Activated CD4-positive, alpha-beta T cell treated with anti-CD3 and anti-CD28 coated beads, Interleukin-2, amount 10 ng/mL, durations not matched to agents 24 days and 14 days (primary cell): ENCODE data around the gene CNTN5. TPM values are rescaled to one million over a fixed set of nuclear protein-coding genes. Genes with fewer than 3 reads are reported as not detected.

Source experiments
- DNase-seq: peaks from one replicate; pipeline ENCODE4 v3.0.0; 2022
- H3K27ac Mint-ChIP-seq: one replicate; pipeline ENCODE4 v1.8.0; 2022; ENCODE audit warnings: mild to moderate bottlenecking, mixed read lengths
- H3K27me3 Mint-ChIP-seq: one replicate; pipeline ENCODE4 v1.8.0; 2022; ENCODE audit warnings: mixed read lengths
- H3K36me3 Mint-ChIP-seq: one replicate; pipeline ENCODE4 v1.8.0; 2022; ENCODE audit warnings: low read depth, mild to moderate bottlenecking, mixed read lengths
- H3K4me1 Mint-ChIP-seq: one replicate; pipeline ENCODE4 v1.8.0; 2021; ENCODE audit warnings: mixed read lengths
- H3K4me3 Mint-ChIP-seq: one replicate; pipeline ENCODE4 v1.8.0; 2022; ENCODE audit warnings: mild to moderate bottlenecking, moderate library complexity, mixed read lengths
- H3K9me3 Mint-ChIP-seq: one replicate; pipeline ENCODE4 v1.8.0; 2021; ENCODE audit warnings: mixed read lengths
- intact Hi-C: fragments of 100-400 bp; cut with micrococcal nuclease; formaldehyde crosslinking; loops from one replicate; pipeline ENCODE4 v1.15.1; 2023
- total RNA-seq: library from RNA; stranded (reverse); gene quantifications from 2 replicates; pipeline ENCODE4 v1.2.3, GENCODE V29; 2022

Gene CNTN5
- total RNA-seq, 1 donor from 2014 or later = not detected

GRCh38 chr11:99333621-99334020 lies 312.9 kb downstream of the CNTN5 start:
- H3K9me3 Mint-ChIP-seq = no peaks in the 10 kb centered on the region
- no peak overlapping the region for H3K27ac Mint-ChIP-seq
- H3K27me3 Mint-ChIP-seq = no peaks in the 10 kb centered on the region
- intact Hi-C loops = no loop called here
- no peak overlapping the region for H3K4me3 Mint-ChIP-seq
- DNase-seq = no peak
- no peaks in the 10 kb centered on the region for H3K4me1 Mint-ChIP-seq
- H3K36me3 Mint-ChIP-seq = no peaks in the 10 kb centered on the region

DNA sequence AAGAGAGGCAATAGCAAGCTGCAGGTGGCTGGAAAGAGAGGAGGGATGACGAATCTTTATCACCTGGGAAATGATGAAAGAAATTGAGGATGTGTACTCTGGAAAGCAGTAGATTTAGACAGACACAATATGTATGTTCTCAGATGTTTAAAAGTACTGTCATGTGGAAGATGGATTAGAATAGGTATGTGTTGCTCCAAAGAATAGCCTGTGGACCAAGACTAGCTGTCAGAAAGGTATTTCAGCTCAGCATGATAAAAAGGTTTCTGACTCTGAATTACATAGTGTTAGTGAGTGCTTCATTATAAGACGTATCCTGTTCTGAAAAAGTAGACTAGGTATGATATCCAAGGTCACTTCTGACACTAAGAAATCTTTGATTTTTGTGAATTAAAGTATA lies 322.4 kb downstream of the CNTN5 start:
- no peak overlapping the region for H3K4me3 Mint-ChIP-seq
- intact Hi-C loops = no loop called here

GRCh38 chr11:99349151-99349673 lies 328.5 kb downstream of the CNTN5 start:
- Mint-ChIP-seq H3K4me3 (no peak overlapping the region), H3K27ac (no peak overlapping the region), H3K9me3 (no peaks in the 10 kb centered on the region), H3K36me3 (no peaks in the 10 kb centered on the region), H3K27me3 (no peaks in the 10 kb centered on the region), H3K4me1 (no peaks in the 10 kb centered on the region)
- intact Hi-C loops = no loop called here
- DNase-seq = no peak

More for the DNA sequence above, 322.4 kb downstream of the CNTN5 start:
- no peak for DNase-seq
- no peaks in the 10 kb centered on the region for H3K36me3 Mint-ChIP-seq
- H3K27me3 Mint-ChIP-seq = no peaks in the 10 kb centered on the region
- H3K4me1 Mint-ChIP-seq = no peaks in the 10 kb centered on the region
- no peak overlapping the region for H3K27ac Mint-ChIP-seq
- H3K9me3 Mint-ChIP-seq = no peaks in the 10 kb centered on the region

- no peaks in the 10 kb centered on the region for H3K27me3 Mint-ChIP-seq
- no peaks in the 10 kb centered on the region for H3K9me3 Mint-ChIP-seq
- H3K27ac Mint-ChIP-seq = no peak overlapping the region
- DNase-seq = no peak
- intact Hi-C loops = no loop called here
- no peak overlapping the region for H3K4me3 Mint-ChIP-seq
- no peaks in the 10 kb centered on the region for H3K4me1 Mint-ChIP-seq
- no peaks in the 10 kb centered on the region for H3K36me3 Mint-ChIP-seq
These were observed 330.9 kb downstream of the CNTN5 start for GRCh38 chr11:99351624-99352023.

DNA sequence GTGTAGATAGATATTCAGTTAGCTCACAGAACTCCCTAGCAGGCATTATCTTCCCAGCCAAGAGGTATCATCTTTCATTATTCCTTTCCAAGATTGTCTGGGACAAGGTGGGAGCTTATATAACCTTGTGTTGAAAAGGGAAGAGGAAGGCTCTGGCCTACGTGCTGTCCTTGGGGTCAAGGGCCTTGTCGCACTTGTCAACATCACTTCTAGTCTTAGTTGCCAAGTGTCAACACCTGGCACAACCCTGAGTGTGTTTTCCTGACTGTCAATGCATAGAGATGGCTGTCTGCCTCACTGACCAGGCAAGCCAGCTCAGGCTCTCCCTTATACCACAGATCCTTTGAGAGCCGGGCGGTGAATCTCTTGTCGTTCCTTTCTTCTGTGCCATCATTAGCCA lies 331.9 kb downstream of the CNTN5 start:
- Mint-ChIP-seq H3K27me3 (no peaks in the 10 kb centered on the region), H3K4me1 (no peaks in the 10 kb centered on the region), H3K27ac (no peak overlapping the region), H3K4me3 (no peak overlapping the region), H3K36me3 (no peaks in the 10 kb centered on the region), H3K9me3 (no peaks in the 10 kb centered on the region)
- no peak for DNase-seq
- intact Hi-C loops = no loop called here

GRCh38 chr11:99366546-99366945 lies 345.8 kb downstream of the CNTN5 start:
- no peak overlapping the region for H3K4me3 Mint-ChIP-seq
- H3K27ac Mint-ChIP-seq = no peak overlapping the region
- no peaks in the 10 kb centered on the region for H3K27me3 Mint-ChIP-seq
- intact Hi-C loops = no loop called here
- peaks cover 3% of the 10 kb centered on the region for H3K9me3 Mint-ChIP-seq
- no peak for DNase-seq
- no peaks in the 10 kb centered on the region for H3K4me1 Mint-ChIP-seq
- no peaks in the 10 kb centered on the region for H3K36me3 Mint-ChIP-seq

GRCh38 chr11:99368583-99368982 lies 347.8 kb downstream of the CNTN5 start:
- Mint-ChIP-seq H3K9me3 (peaks cover 3% of the 10 kb centered on the region), H3K4me1 (no peaks in the 10 kb centered on the region), H3K4me3 (no peak overlapping the region), H3K36me3 (no peaks in the 10 kb centered on the region), H3K27me3 (no peaks in the 10 kb centered on the region), H3K27ac (no peak overlapping the region)
- intact Hi-C loops = no loop called here
- DNase-seq = no peak

- Mint-ChIP-seq H3K4me3 (no peak overlapping the region), H3K27ac (no peak overlapping the region), H3K36me3 (no peaks in the 10 kb centered on the region), H3K27me3 (no peaks in the 10 kb centered on the region), H3K4me1 (no peaks in the 10 kb centered on the region), H3K9me3 (peaks cover 6% of the 10 kb centered on the region)
- DNase-seq = no peak
- intact Hi-C loops = no loop called here
These were observed 349.9 kb downstream of the CNTN5 start for GRCh38 chr11:99370549-99371216.

GRCh38 chr11:99371257-99371656 lies 350.5 kb downstream of the CNTN5 start:
- Mint-ChIP-seq H3K4me1 (no peaks in the 10 kb centered on the region), H3K36me3 (no peaks in the 10 kb centered on the region), H3K27me3 (no peaks in the 10 kb centered on the region), H3K9me3 (peaks cover 6% of the 10 kb centered on the region), H3K4me3 (no peak overlapping the region), H3K27ac (no peak overlapping the region)
- DNase-seq = no peak
- intact Hi-C loops = no loop called here

GRCh38 chr11:99376463-99376862 lies 355.7 kb downstream of the CNTN5 start:
- Mint-ChIP-seq H3K27ac (no peak overlapping the region), H3K9me3 (peaks cover 3% of the 10 kb centered on the region), H3K36me3 (no peaks in the 10 kb centered on the region), H3K4me1 (no peaks in the 10 kb centered on the region), H3K27me3 (no peaks in the 10 kb centered on the region), H3K4me3 (no peak overlapping the region)
- DNase-seq = no peak
- intact Hi-C loops = no loop called here

GRCh38 chr11:99383648-99384245 lies 363.0 kb downstream of the CNTN5 start:
- H3K27me3 Mint-ChIP-seq = no peaks in the 10 kb centered on the region

DNA sequence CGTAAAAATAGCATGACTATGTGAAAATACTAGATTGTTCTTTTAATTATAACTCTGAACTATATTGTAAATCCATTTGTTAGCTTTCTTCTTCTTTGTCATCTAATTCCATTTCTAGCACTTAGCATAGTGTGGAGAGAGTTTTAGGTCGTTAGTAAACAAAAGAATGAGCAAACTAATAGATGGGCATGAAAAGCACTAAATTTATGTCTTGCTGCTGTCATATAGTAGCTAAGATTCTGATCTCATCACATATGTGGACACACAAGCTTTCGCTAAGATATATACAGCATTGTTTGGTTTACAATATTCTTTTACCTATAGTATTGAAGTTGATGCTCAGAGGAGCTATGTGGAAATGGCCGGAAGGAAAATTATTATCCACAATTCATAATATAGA lies 370.5 kb downstream of the CNTN5 start:
- Mint-ChIP-seq H3K36me3 (no peaks in the 10 kb centered on the region), H3K9me3 (peaks cover 3% of the 10 kb centered on the region), H3K4me3 (no peak overlapping the region), H3K27me3 (no peaks in the 10 kb centered on the region), H3K4me1 (no peaks in the 10 kb centered on the region), H3K27ac (no peak overlapping the region)
- intact Hi-C loops = no loop called here
- DNase-seq = no peak

More at GRCh38 chr11:99383648-99384245, 363.0 kb downstream of the CNTN5 start:
- Mint-ChIP-seq H3K9me3 (peaks cover 7% of the 10 kb centered on the region), H3K36me3 (no peaks in the 10 kb centered on the region), H3K27ac (no peak overlapping the region), H3K4me1 (no peaks in the 10 kb centered on the region), H3K4me3 (no peak overlapping the region)
- DNase-seq = no peak
- intact Hi-C loops = no loop called here

DNA sequence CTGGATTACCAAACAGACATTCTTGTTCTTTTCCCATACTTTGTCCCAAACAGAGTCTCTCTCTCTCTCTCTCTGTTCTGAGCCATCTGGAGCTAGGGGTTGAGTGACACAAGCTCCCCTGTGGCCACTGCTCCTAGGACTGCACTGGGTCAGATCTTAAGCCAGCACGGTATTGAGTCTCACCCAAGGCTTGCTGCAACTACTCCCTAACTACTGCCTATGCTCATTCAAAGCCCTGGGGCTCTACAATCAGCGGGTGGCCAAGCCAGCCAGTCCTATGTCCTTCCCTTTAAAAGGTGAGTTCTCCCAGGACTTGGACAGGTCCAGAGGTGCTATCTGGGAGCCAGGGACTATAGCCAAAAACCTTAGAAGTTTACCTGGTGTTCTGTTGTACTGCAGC lies 385.6 kb downstream of the CNTN5 start:
- Mint-ChIP-seq H3K27me3 (no peaks in the 10 kb centered on the region), H3K4me1 (no peaks in the 10 kb centered on the region), H3K27ac (no peak overlapping the region), H3K9me3 (no peaks in the 10 kb centered on the region), H3K4me3 (no peak overlapping the region), H3K36me3 (no peaks in the 10 kb centered on the region)
- no peak for DNase-seq
- intact Hi-C loops = no loop called here

GRCh38 chr11:99410636-99411035 lies 389.9 kb downstream of the CNTN5 start:
- H3K9me3 Mint-ChIP-seq = no peaks in the 10 kb centered on the region
- no peaks in the 10 kb centered on the region for H3K4me1 Mint-ChIP-seq
- H3K27ac Mint-ChIP-seq = no peak overlapping the region
- DNase-seq = no peak
- no peak overlapping the region for H3K4me3 Mint-ChIP-seq
- H3K36me3 Mint-ChIP-seq = no peaks in the 10 kb centered on the region
- no peaks in the 10 kb centered on the region for H3K27me3 Mint-ChIP-seq
- intact Hi-C loops = no loop called here
